Endometrial microvascular endothelial cells (primary cell): ENCODE results near the gene TBC1D32. TPM values are rescaled to one million over a fixed set of nuclear protein-coding genes. Genes with fewer than 3 reads are reported as not detected.
"Not testable (repeated sequence)": the region's sequence is repeated elsewhere in the genome, so short reads cannot be mapped to it uniquely, and the experiment has no call there.

ENCODE experiments used
- in situ Hi-C: cut with HindIII; loops from 2 replicates; pipeline ENCODE4 v1.10.0; 2017; ENCODE audit warnings: low sequenced_read_pairs, low pct_unique_long_range_greater_than_20kb; ENCODE audit errors: inconsistent ontology term
- total RNA-seq: library from RNA; depleted of rRNA; stranded (reverse); fragments of >200 nt; gene quantifications from one replicate; pipeline ENCODE4 v1.2.3, GENCODE V29; 2015; ENCODE audit errors: inconsistent ontology term

The TBC1D32 gene
- total RNA-seq = 3.4 TPM

DNA sequence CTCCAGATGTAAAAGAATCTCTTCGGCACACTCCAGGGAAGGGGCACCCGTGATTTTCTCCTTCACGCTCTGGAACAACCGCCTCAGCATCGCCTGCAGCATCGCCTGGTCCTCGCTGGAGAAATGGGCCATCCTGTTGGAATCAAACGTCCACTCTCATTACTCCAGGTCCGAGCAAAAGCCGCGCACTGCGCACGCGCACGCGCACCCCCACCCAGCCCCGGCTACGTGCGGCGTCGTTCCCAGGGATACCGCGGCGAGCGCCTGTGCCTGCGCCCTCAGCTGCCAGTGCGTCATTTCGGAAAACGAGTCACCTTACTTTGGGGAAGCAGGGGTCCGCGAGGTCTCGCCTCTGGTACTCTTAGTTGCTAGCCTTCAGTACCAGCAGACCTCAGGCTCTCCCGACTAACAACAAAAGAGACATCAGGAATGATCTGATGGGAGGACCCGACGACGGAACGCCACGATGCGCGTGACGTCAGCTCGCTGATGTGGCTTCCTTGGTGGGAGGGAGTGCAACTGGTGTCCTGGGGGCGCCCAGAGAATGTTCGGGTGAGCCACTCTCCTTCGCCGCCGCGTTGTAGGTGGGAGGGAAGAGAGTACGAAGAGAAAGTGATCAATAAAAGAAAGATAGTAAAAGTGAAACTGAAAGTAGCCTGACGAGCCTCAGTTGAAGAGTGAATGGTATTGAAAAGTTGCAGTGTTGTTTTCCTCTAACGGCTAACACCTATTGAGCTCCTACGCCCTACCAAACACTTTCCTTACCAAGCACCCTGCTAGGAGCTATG, at the start of gene TBC1D32:
Gene TBC1D32, minus strand, starts transcription at position 182 of the 788 bp plus-strand sequence. Its CDS starts 50 bp downstream, at position 132.
- in situ Hi-C loops = no loop called here

DNA sequence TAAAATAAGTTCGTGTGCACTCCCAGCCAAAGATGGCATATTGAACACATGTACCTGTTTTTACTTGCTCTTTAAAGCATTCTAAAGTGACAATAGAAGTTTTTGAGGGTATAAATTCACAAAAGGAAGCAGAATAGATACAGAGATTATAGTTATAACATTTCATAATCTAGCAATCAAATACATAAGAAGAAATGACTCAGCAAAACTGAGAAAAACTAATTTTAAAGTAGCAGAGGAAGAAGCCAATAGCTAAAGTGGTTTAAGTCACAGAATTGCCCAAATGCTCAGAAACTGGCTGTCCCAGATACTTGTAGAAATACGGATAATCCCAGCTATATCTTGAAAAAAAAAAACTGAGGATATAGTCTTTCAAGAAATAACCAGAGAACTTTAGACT, 49.2 kb upstream of the TBC1D32 start:
- in situ Hi-C loops = no loop called here

DNA sequence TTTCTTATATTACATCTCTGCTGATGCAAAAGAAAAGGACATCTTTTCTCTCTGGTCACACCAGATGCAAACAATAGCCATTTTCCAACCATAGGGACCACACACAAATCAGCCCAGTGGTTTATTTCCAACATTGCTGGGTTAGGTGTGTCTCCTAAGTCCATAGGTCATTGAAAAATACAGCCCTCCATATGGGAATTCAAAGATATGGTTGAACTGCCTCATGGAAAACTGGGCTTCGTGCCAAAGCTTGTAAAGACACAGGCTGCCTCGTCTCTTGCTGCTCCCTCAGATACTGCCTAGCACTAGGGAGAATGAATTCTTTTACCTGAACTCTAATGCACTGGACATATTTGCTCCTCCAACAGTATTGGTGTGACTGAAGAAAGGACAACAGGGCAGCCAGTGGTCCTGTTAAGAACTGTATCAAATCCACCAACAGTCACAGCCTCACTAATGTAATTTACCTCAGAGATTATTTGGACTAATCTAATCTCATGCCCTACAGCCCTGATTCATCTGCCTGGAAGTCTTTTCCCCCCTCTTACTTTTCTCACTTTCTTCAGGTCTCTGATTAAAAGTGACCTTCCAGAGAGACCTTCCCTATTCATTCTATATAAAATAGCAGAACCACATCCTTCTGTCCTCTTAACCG, 48.3 kb upstream of the TBC1D32 start:
- in situ Hi-C loops = no loop called here

GRCh38 chr6:121376411-121376810, 42.1 kb upstream of the TBC1D32 start:
- in situ Hi-C loops = no loop called here

GRCh38 chr6:121374219-121374618, 39.9 kb upstream of the TBC1D32 start:
- in situ Hi-C loops = not testable (repeated sequence)

DNA sequence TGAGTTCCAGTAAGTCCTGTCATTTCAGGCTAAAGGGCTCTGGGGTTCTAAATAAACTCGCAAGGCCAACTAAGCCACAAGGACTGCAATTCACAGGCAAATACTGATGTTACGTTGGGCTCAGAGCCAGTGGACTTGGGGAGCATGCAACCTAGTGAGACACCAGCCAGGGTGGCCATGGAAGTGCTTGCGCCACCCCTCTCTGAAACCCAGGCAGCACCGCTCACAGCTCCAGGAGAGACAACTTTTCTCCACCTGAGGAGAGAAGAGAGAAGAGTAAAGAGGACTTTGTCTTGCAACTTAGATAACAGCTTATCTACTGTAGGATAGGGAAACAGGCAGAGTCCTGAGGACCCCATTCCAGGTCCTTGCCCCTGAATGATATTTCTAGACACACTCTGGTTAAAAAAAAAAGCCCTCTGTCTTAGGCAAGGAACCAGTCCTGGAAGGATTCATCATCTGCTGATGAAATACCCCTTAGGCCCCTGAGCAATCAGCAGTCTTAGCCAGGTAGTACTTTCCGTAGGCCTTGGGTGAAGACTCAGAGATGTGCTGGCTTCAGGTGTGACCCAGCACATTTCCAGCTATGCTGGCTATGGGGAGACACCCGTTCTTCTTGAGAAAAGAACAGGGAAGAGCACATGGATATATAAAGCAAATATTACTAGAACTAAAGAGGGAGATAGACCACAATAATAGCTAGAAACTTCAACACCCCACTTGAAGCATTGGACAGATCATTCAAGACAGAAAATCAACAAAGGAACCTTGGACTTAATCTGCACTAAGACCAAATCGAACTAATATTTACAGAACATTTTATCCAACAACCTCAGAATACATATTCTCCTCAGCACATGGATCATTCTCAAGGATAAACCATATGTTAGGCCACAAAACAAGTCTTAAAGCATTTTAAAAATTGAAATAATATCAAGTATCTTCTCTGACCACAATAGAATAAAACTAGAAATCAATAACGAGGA, 31.5 kb upstream of the TBC1D32 start:
- in situ Hi-C loops = no loop called here

DNA sequence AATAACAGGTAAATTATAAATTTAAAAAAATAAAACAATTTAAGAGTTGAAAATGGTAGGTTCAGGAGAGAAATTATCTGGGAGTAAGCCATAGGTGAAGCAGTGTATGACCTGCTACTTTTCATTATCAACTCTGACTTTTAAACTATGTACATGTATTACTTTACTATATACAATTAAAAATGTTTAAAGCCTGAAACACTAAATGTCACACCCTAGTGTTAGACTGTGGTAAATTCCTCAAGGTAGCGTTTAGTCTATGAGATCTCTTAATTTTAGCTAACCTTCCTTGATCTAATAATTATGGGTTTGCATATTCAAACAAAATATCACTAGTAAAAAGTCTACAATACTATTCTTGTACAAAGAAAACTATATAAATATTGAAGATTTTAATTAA, 22.3 kb upstream of the TBC1D32 start:
- in situ Hi-C loops = no loop called here

- in situ Hi-C loops = no loop called here
Observed at GRCh38 chr6:121354764-121355163, 20.5 kb upstream of the TBC1D32 start.

GRCh38 chr6:121352941-121353340, 18.7 kb upstream of the TBC1D32 start:
- in situ Hi-C loops = no loop called here

DNA sequence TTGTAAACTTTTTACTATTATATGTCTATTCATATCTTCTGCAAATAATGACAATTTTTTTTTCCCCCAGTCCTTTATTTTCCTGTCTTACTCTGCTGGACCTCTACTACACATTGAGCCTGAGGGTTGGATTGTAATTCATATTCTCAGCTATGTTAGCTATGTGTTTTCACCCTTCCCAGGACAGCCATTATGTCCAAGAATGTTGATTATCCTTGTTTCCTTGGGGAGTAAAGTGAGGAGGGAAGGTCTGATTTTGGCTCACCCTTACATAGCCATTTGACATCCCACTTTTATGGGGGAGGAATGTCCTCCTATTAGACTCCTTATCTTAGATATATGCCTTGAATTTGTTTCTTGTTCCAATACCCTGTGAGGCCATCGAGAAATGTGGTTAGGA, 17.6 kb upstream of the TBC1D32 start:
- in situ Hi-C loops = no loop called here

GRCh38 chr6:121349596-121349995, 15.3 kb upstream of the TBC1D32 start:
- in situ Hi-C loops = no loop called here

- in situ Hi-C loops = no loop called here
Observed at GRCh38 chr6:121347484-121347883, 13.2 kb upstream of the TBC1D32 start.

DNA sequence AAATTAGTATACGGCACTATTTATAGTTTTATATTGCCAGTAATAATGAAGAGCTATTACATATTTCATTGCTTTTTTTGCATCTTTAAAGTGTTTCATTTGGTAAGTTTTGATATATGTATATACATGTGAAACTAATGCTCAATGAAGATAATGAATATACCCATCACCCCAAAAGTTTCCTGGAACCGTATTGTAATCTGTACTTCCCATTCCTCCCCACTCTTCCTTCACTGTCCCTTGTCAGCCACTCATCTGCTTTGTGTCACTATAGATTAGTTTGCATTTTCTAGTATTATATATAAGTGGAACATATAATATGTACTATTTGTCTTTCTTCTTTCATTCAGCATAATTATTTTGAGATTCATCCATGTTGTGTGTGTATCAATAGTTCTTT, 10.3 kb upstream of the TBC1D32 start:
- in situ Hi-C loops = no loop called here

GRCh38 chr6:121339639-121340226, 5.5 kb upstream of the TBC1D32 start:
- in situ Hi-C loops = no loop called here

DNA sequence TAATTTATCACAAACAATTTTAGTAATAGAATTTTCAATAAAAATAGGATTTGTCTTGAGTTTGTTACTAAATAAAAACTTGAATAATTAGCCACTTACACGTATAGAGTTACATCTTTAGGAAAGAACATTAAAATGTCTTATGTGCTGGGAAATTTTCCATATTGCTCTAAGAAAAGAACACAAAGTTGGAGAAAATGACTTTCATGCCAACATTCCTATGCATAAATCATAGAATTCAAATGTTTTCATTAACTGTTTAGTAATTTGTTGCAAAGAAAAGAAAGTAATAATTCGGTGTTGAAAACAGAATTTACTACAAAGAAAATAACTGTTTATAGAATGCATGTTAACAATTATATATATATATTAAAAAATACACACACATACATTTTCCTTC, 4.7 kb upstream of the TBC1D32 start:
- in situ Hi-C loops = no loop called here

GRCh38 chr6:121338366-121338765, 4.1 kb upstream of the TBC1D32 start:
- in situ Hi-C loops = no loop called here

- in situ Hi-C loops = no loop called here
Observed at GRCh38 chr6:121335087-121336008, 1.1 kb upstream of the TBC1D32 start.

- in situ Hi-C loops = not testable (repeated sequence)
Observed at GRCh38 chr6:121333694-121334093, 586 bp downstream of the TBC1D32 start.
